ENCODE results near the gene RPS6KA6. TPM values are rescaled to one million over a fixed set of nuclear protein-coding genes. Genes with fewer than 3 reads are reported as not detected.

RPS6KA6 gene
- total RNA-seq, 2 donors from 2014 or later: 17.9 to 18.3 TPM

GRCh38 chrX:84192006-84192405, 4.0 kb upstream of the RPS6KA6 start:
- TF ChIP-seq CTCF (conservative IDR thresholded peaks at IDR 0.05): no peak
- Histone ChIP-seq H3K4me3 (ENCODE audit: low read length) (no peak overlapping the region), H3K9ac (ENCODE audit: extremely low read depth, low read length, poor library complexity, severe bottlenecking) (no peak overlapping the region), H3K27ac (ENCODE audit: low read depth, low read length) (no peak overlapping the region), H3K36me3 (ENCODE audit: control insufficient read depth, insufficient read depth, low read length) (no peaks in the 10 kb centered on the region), H3K9me3 (ENCODE audit: control insufficient read depth, low read length) (no peaks in the 10 kb centered on the region), H3K27me3 (ENCODE audit: control insufficient read depth, insufficient read depth, low read length, poor library complexity, severe bottlenecking) (no peaks in the 10 kb centered on the region), H3K4me1 (ENCODE audit: control insufficient read depth, insufficient read depth, low read length) (no peaks in the 10 kb centered on the region)
- H3K27me3 Mint-ChIP-seq (ENCODE audit: insufficient read depth): no peaks in the 10 kb centered on the region
- H3K9me3 Mint-ChIP-seq: peaks cover 50% of the 10 kb centered on the region
- H3K36me3 Mint-ChIP-seq (ENCODE audit: low read depth): no peaks in the 10 kb centered on the region
- no peak for DNase-seq
- no peak overlapping the region for H3K27ac Mint-ChIP-seq
- H3K4me3 Mint-ChIP-seq: no peak overlapping the region
- WGBS, 2 experiments (ENCODE audit: insufficient coverage in 1 of 2, insufficient read length in 1 of 2): 80% methylated on average over 1 of the region's 1 CpG; no CpG with 5 or more reads in 1 of the 2 experiments
- no peaks in the 10 kb centered on the region for H3K4me1 Mint-ChIP-seq

DNA sequence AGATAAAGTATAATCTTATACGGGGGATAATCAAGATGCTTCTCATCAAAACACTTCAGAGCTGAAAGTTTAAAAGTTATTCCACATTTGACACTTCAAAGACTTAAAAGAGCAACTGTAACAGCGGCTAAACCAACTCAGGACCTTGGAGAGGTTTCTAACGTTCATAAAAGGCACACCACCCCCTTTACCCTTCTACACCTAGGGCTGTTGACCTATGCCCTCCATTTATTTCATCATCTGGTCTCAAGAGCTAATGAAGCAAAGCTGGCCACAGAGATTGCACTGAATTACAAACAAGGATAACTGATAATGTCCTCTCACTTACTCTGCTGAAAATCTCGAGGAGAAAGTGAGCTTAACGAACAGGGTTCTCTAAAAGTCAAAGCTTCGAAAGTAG, 1.1 kb upstream of the RPS6KA6 start:
- Histone ChIP-seq H3K4me3 (ENCODE audit: low read length) (no peak overlapping the region), H3K27ac (ENCODE audit: low read depth, low read length) (no peak overlapping the region), H3K9ac (ENCODE audit: extremely low read depth, low read length, poor library complexity, severe bottlenecking) (no peak overlapping the region), H3K27me3 (ENCODE audit: control insufficient read depth, insufficient read depth, low read length, poor library complexity, severe bottlenecking) (no peaks in the 10 kb centered on the region), H3K4me1 (ENCODE audit: control insufficient read depth, insufficient read depth, low read length) (peaks cover under 1% of the 10 kb centered on the region), H3K9me3 (ENCODE audit: control insufficient read depth, low read length) (no peaks in the 10 kb centered on the region), H3K36me3 (ENCODE audit: control insufficient read depth, insufficient read depth, low read length) (no peaks in the 10 kb centered on the region)
- no peaks in the 10 kb centered on the region for H3K36me3 Mint-ChIP-seq (ENCODE audit: low read depth)
- H3K4me3 Mint-ChIP-seq: peak overlapping the region; percentile 85
- H3K27ac Mint-ChIP-seq: no peak overlapping the region
- H3K9me3 Mint-ChIP-seq: peaks cover 52% of the 10 kb centered on the region
- 0 to 74% methylated on average over 1 to 6 of the region's 6 CpGs for WGBS, 2 experiments (ENCODE audit: insufficient coverage in 1 of 2, insufficient read length in 1 of 2)
- H3K4me1 Mint-ChIP-seq: peaks cover 7% of the 10 kb centered on the region
- no peak for TF ChIP-seq CTCF (conservative IDR thresholded peaks at IDR 0.05)
- no peak for DNase-seq
- H3K27me3 Mint-ChIP-seq (ENCODE audit: insufficient read depth): no peaks in the 10 kb centered on the region

GRCh38 chrX:84188320-84188834, 378 bp upstream of the RPS6KA6 start:
- H3K4me1 Mint-ChIP-seq: peaks cover 11% of the 10 kb centered on the region
- Histone ChIP-seq H3K9ac (ENCODE audit: extremely low read depth, low read length, poor library complexity, severe bottlenecking) (no peak overlapping the region), H3K9me3 (ENCODE audit: control insufficient read depth, low read length) (no peaks in the 10 kb centered on the region), H3K27me3 (ENCODE audit: control insufficient read depth, insufficient read depth, low read length, poor library complexity, severe bottlenecking) (no peaks in the 10 kb centered on the region), H3K27ac (ENCODE audit: low read depth, low read length) (no peak overlapping the region), H3K4me3 (ENCODE audit: low read length) (peak overlapping the region; percentile 53), H3K4me1 (ENCODE audit: control insufficient read depth, insufficient read depth, low read length) (peaks cover 5% of the 10 kb centered on the region), H3K36me3 (ENCODE audit: control insufficient read depth, insufficient read depth, low read length) (no peaks in the 10 kb centered on the region)
- WGBS, 2 experiments (ENCODE audit: insufficient coverage in 1 of 2, insufficient read length in 1 of 2): 11% methylated on average over 13 of the region's 19 CpGs; no CpG with 5 or more reads in 1 of the 2 experiments
- H3K27ac Mint-ChIP-seq: no peak overlapping the region
- no peak for TF ChIP-seq CTCF (conservative IDR thresholded peaks at IDR 0.05)
- H3K27me3 Mint-ChIP-seq (ENCODE audit: insufficient read depth): no peaks in the 10 kb centered on the region
- no peaks in the 10 kb centered on the region for H3K36me3 Mint-ChIP-seq (ENCODE audit: low read depth)
- H3K9me3 Mint-ChIP-seq: peaks cover 49% of the 10 kb centered on the region
- peak overlapping the region; percentile 85 for H3K4me3 Mint-ChIP-seq
- no peak for DNase-seq

All from endodermal cell (in vitro differentiated cells).